Esophagus squamous epithelium (tissue), 5 donors: Measurements from ENCODE around the gene ASTN2. TPM values are rescaled to one million over a fixed set of nuclear protein-coding genes. Genes with fewer than 3 reads are reported as not detected.

Experiments used
- DNase-seq: peaks from one replicate; lab custom pipeline; 2025; lab: John Stamatoyannopoulos, UW
- H3K27ac ChIP-seq, 4 donors: fragments of 200-600 bp; sonication (generic); one replicate each; pipeline ENCODE4 v1.5.1; 2016 to 2019; ENCODE audit warnings: mild to moderate bottlenecking in 1 of 4
- H3K27me3 ChIP-seq, 4 donors: fragments of 200-600 bp; sonication (generic); 1 replicate in 3 of 4; 2 replicates in 1 of 4; pipeline versions ENCODE4 v1.5.1 to v1.6.0; 2017 to 2021; ENCODE audit warnings: antibody characterized with exemption in 1 of 4
- H3K36me3 ChIP-seq, 3 donors: fragments of 200-600 bp; sonication (generic); one replicate each; pipeline ENCODE4 v1.5.1; 2016 to 2019
- H3K4me1 ChIP-seq, 3 donors: fragments of 200-600 bp; sonication (generic); one replicate each; pipeline ENCODE4 v1.5.1; 2017 to 2019
- H3K4me3 ChIP-seq, 4 donors: fragments of 200-600 bp; sonication (generic); 1 replicate in 3 of 4; 2 replicates in 1 of 4; pipeline ENCODE4 v1.5.1; 2016 to 2019; ENCODE audit warnings: mild to moderate bottlenecking in 2 of 4, moderate library complexity in 1 of 4
- H3K9me3 ChIP-seq, 3 donors: fragments of 200-600 bp; sonication (generic); one replicate each; pipeline ENCODE4 v1.5.1; 2016 to 2019
- CTCF ChIP-seq, 6 experiments: fragments of 450-650 bp in 4 of 6; fragments of 200-600 bp in 2 of 6; sonication (generic) in 2 of 6; IDR thresholded peaks; one replicate each; pipeline ENCODE4 v1.5.1; 2016 to 2019; ENCODE audit warnings: antibody characterized with exemption in 6 of 6, mild to moderate bottlenecking in 4 of 6, moderate library complexity in 4 of 6
- POLR2A ChIP-seq, 4 donors: fragments of 450-650 bp; IDR thresholded peaks; one replicate each; pipeline ENCODE4 v1.6.1; 2017; ENCODE audit warnings: antibody characterized with exemption in 4 of 4, mild to moderate bottlenecking in 4 of 4, moderate library complexity in 3 of 4
- WGBS, 2 donors: methylation state at CpG; one replicate each; pipeline ENCODE4 v1.1.5; 2018; 5-methylcytosine and 5-hydroxymethylcytosine counted together
- intact Hi-C: fragments of 100-400 bp; cut with DNase I; formaldehyde crosslinking; loops from one replicate; pipeline ENCODE4 v1.15.0; 2022
- total RNA-seq, 4 donors: library from RNA; depleted of rRNA; stranded (reverse); fragments of >200 nt; gene quantifications; one replicate each; pipeline ENCODE4 v1.1.0, GENCODE V29; 2016
- donor health status: DM: yes; HTN: yes; CAD: no.

Gene ASTN2
- total RNA-seq, 4 donors from 2014 or later = 0.13 to 1.9 (median 0.27) TPM; not detected in 1

GRCh38 chr9:117304549-117304948, 110.3 kb downstream of the ASTN2 start:
- Histone ChIP-seq H3K4me1 (no peaks in the 10 kb centered on the region), H3K27ac (no peak overlapping the region), H3K4me3 (no peak overlapping the region), H3K36me3 (no peaks in the 10 kb centered on the region), H3K9me3 (no peaks in the 10 kb centered on the region), H3K27me3 (no peaks in the 10 kb centered on the region)
- 58 to 73% methylated on average over 2 of the region's 5 CpGs for WGBS, 2 donors
- no peak for DNase-seq
- intact Hi-C loops = no loop called here
- TF ChIP-seq POLR2A (IDR thresholded peaks at IDR 0.05) = no peak

- Histone ChIP-seq H3K4me3 (no peak overlapping the region), H3K36me3 (no peaks in the 10 kb centered on the region), H3K4me1 (no peaks in the 10 kb centered on the region), H3K27ac (no peak overlapping the region), H3K27me3 (no peaks in the 10 kb centered on the region), H3K9me3 (no peaks in the 10 kb centered on the region)
- 73 to 74% methylated on average over 3 to 5 of the region's 5 CpGs for WGBS, 2 donors
- intact Hi-C loops = no loop called here
- TF ChIP-seq POLR2A (IDR thresholded peaks at IDR 0.05) (no peak), CTCF (IDR thresholded peaks at IDR 0.05) (no peak)
- no peak for DNase-seq
These were observed 111.1 kb downstream of the ASTN2 start for GRCh38 chr9:117303643-117304230.

GRCh38 chr9:117302487-117302886, 112.4 kb downstream of the ASTN2 start:
- Histone ChIP-seq H3K27me3 (no peaks in the 10 kb centered on the region), H3K4me1 (no peaks in the 10 kb centered on the region), H3K9me3 (no peaks in the 10 kb centered on the region), H3K4me3 (no peak overlapping the region), H3K27ac (no peak overlapping the region), H3K36me3 (no peaks in the 10 kb centered on the region)
- TF ChIP-seq CTCF (IDR thresholded peaks at IDR 0.05) (no peak), POLR2A (IDR thresholded peaks at IDR 0.05) (no peak)
- no peak for DNase-seq
- 60 to 69% methylated on average over 2 of the region's 2 CpGs for WGBS, 2 donors
- intact Hi-C loops = no loop called here

GRCh38 chr9:117300371-117301110, 114.3 kb downstream of the ASTN2 start:
- no peaks in the 10 kb centered on the region for H3K27me3 ChIP-seq
- no peak overlapping the region for H3K27ac ChIP-seq
- no peak for TF ChIP-seq CTCF (IDR thresholded peaks at IDR 0.05)
- TF ChIP-seq POLR2A (IDR thresholded peaks at IDR 0.05) = no peak
- no peak overlapping the region for H3K4me3 ChIP-seq
- no peaks in the 10 kb centered on the region for H3K9me3 ChIP-seq
- intact Hi-C loops = no loop called here
- no peaks in the 10 kb centered on the region for H3K4me1 ChIP-seq
- H3K36me3 ChIP-seq = no peaks in the 10 kb centered on the region
- no peak for DNase-seq
- 67 to 74% methylated on average over 4 of the region's 4 CpGs for WGBS, 2 donors

GRCh38 chr9:117296453-117296852, 118.4 kb downstream of the ASTN2 start:
- no peak for DNase-seq
- Histone ChIP-seq H3K9me3 (no peaks in the 10 kb centered on the region), H3K27me3 (no peaks in the 10 kb centered on the region), H3K27ac (no peak overlapping the region), H3K4me1 (no peaks in the 10 kb centered on the region), H3K4me3 (no peak overlapping the region), H3K36me3 (no peaks in the 10 kb centered on the region)
- 30 to 63% methylated on average over 1 of the region's 1 CpG for WGBS, 2 donors
- intact Hi-C loops = no loop called here
- no peak for TF ChIP-seq POLR2A (IDR thresholded peaks at IDR 0.05)
- TF ChIP-seq CTCF (IDR thresholded peaks at IDR 0.05) = no peak
